Hypothalamus (tissue), 51 donors: ENCODE measurements around the gene CECR2.

Source experiments
- DNase-seq, 51 donors: peaks; one replicate each; lab custom pipeline; 2025; lab: John Stamatoyannopoulos, UW

Gene CECR2

DNA sequence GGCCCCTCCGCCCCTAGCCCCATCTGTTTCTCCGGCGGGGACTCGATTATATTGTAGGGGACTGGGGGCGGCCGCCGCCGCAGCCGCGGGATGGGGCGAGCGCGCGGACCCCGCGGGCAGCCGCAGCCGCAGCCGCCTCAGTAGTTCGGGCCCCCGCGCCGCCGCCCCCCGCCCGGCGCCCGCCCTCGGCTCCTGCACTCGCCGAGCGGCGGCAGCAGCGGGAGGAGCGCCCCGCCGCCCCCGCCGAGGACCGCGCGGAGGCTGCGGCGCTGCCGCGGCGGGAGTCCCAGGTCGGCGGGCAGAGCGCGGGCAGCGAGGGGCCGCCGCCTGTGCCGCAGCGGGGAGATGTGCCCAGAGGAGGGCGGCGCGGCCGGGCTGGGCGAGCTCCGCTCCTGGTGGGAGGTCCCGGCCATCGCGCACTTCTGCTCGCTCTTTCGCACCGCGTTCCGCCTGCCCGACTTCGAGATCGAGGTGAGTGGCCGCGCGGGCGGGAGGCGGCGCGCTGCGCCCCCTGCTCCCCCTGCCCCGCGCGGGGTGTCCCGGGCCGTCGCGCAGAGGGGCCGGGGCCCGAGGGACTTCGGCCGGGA is at the start of gene CECR2:
TSS of gene CECR2 (plus strand) at position 22 of the 587 bp plus-strand sequence. CDS start at position 346, 324 bp downstream.
- peak in 30 of 51 donors; percentile 18 to 83 (median 48) for DNase-seq

GRCh38 chr22:17319546-17319945 is 49.7 kb upstream of the CECR2 start:
- DNase-seq, result no peak

DNA sequence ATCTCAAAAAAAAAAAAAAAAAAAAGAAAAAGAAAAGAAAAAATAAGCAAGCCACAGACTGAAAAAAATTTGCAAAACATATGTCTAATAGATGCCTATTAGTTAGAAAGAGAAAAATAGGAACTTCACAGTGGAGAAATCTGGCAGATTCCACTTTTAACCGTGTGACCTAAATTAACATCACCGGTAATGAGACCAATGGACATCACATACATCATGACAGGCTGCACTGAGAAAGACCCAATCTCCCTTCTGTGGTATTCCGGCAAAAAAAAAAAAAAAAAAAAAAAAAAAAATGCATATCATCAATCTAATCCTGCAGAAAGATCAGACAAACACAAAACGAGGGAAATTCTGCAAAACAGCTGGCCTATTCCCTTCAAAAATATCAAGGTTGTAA is 46.7 kb upstream of the CECR2 start:
- no peak for DNase-seq

- DNase-seq, result no peak
These were observed 37.6 kb upstream of the CECR2 start for GRCh38 chr22:17331690-17332089.

DNA sequence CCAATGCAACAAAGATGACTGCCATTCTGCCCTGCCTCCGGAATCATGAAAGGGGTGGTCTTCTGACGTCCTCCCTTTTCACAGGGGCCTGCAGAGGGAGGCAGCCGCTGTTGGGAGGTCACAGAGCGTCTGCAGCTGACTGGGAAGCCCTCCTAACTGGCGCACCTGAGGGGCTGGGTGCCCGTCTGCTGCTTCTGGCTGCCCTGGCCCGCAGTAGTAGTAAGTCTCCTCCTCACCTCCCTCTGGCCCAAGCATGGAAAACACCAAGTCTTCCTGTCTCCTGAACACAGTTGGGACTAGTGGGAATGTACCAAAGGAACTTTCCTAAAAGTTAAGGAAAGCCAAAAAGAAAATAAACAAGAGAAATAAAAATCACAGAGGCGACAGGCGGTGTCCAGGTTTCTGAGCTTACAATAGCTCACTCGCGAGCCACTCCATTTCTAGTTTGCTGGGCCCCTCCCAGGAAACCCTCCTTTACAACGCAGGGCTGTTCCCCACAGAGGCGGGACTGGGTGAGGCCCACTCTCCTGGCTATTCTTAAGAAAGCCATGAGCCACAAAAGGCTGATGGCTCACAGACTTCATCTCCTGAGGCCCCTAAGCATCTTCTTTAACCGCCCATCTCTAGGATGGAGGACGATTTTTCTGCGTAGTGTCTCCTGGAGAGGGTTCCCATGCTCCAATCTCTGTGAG is 37.0 kb upstream of the CECR2 start:
- DNase-seq, result no peak

DNA sequence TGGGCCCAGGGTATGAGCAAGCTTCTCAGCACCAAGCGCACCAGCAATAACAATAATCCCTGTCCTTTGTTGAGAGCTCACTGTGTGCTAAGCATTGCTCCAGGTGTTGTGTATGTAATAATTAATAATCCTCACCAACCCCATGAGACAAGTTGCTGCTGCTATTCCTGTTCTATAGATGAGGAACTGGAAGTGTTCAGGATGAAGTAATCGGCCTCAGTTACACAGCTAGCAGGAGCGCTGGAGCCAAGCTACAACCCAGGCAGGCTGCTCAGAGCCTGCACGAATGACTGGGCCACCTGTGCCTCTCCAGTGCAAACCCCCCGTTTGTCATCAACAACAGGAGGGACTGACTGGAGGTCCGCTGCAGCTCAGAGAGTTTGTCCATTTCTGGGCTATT is 35.2 kb upstream of the CECR2 start:
- no peak for DNase-seq

DNA sequence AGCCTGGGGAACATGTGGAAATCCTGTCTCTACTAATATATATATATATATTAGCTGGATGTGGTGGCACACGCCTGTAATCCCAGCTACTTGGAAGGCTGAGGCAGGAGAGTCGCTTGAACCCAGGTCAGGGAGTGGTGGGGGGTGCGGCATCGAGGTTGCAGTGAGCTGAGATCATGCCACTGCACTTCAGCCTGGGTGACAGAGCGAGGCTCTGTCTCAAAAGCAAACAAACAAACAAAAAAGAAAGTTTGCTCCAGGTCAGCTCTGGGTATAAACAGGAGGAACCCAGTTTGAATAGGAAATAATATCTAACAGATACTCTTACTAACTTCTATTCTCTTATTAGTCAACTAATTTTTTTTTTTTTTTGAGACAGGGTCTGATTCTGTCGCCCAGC is 34.3 kb upstream of the CECR2 start:
- DNase-seq, result no peak

GRCh38 chr22:17336061-17336460 is 33.2 kb upstream of the CECR2 start:
- no peak for DNase-seq

GRCh38 chr22:17337639-17338038 is 31.6 kb upstream of the CECR2 start:
- no peak for DNase-seq

GRCh38 chr22:17339095-17339693 is 30.1 kb upstream of the CECR2 start:
- no peak for DNase-seq

DNA sequence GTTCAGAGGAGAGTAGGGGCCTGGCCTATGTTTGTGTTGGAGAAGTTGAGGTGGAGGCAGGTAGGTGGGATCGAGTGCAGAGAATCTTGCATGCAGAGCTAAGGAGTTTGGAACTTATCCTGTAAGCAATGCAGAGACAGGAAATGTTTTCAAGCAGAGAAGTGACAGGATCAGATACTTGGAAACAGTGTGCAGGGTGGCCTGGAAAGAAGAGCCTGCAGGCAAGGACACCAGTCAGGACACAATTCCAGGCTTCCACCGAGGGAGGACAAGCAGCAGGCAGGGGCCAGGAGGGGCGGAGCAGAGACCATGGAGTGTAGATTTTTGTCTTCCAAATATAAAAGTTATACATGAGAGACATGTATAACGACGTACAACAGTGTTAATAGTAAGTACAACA is 26.9 kb upstream of the CECR2 start:
- DNase-seq, result no peak

- no peak for DNase-seq
These were observed 25.5 kb upstream of the CECR2 start for GRCh38 chr22:17343766-17344165.

DNA sequence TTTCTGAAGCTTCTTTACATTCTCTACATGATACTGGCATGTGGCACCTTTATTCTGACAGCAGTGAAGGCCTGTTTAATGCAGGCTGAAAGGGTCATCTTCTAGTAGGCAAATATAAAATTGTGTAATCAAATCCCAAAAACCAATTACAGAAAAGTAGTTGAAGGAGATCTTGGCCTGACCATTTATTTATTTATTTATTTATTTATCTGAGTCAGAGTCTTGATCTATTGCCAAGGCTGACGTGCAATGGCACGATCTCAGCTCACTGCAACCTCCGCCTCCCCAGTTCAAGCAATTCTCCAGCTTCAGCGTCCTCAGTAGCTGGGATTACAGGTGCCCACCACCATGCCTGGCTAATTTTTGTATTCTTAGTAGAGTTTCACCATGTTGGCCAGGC is 22.7 kb upstream of the CECR2 start:
- no peak for DNase-seq

DNA sequence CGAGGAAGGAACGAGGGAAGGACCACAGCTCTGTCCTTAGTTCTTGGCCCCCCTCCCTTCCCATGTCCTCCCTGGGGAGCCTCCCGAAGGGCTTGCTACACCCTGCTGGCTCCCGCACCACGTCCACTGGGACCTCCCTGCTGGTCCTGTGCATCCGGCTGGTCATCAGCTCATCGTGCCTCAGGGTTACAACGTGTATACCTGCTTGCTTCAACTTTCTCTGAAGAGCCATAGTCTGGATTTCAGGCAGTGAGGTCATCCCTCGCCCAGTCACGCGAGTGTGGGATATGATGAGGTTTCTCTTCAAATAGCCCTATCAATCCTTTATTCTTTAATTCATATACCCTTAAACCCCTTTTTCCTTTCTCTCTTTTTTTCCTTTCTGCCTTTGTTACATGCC is 21.5 kb upstream of the CECR2 start:
- no peak for DNase-seq

DNA sequence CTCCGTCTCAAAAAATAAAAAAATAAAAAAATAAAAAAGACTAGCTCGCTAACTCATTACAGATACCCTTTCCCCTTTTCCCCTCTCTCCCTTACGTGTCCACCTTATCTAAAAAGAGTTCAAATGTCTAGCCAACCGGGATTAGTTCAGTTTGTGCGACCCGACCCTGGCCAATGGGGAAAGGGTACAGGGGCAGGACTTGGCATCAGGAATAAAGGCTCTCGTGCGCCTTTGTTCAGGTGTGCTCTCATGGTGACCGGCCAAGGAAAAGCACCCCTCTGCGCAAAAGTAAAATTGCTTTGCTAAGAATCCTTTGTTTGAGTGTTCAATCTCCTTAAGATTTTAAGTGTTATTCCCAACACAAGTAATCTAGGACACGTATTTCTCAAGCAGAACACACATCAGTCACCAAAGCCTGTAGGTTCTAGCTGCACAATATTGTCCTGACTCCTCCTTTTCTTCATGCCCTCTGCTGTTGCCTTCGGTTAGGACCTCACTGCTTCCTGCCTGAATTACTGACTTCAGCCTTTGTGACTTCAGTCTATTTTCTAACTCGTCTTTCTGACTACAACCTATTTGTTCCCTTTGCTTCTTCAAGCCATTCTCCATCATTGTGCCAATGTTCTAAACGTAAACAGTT is 20.7 kb upstream of the CECR2 start:
- no peak for DNase-seq

DNA sequence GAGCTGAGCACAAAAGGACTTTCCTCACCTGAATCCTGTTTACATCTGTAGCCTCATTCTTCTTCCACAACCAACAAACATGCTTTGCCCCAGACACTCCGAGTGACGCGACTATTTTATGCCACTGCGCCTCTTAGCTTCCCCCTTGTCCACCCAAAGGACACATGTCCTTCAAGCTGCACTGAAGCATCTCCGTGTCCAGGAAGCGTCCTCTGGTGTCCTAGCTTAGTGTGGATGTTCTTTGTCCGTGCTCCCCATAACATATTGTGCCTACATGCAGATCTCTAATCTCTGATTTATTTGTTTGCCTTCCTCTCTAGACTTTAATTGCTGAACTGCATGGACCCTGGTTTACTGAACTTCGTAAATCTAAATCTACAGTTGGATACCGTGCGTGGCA is 20.1 kb upstream of the CECR2 start:
- no peak for DNase-seq

GRCh38 chr22:17350292-17350691 is 19.0 kb upstream of the CECR2 start:
- no peak for DNase-seq

DNA sequence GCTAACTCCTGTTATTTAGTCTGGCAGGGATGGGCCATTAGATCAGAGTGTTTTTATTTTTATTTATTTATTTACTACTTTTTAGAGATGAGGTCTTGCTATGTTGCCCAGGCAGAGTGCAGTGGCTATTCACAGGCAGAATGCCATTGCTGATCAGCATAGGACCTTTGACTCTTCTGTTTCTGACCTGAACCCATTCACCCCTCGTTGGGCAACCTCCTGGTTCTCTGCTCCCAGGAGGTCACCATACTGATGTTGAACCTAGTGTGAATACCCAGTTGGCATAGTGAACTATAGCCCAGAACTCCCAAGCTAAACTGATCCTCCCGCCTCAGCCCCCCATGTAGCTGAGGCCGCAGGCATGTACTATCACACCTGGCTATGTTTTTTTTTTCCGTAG is 16.5 kb upstream of the CECR2 start:
- DNase-seq, result no peak

DNA sequence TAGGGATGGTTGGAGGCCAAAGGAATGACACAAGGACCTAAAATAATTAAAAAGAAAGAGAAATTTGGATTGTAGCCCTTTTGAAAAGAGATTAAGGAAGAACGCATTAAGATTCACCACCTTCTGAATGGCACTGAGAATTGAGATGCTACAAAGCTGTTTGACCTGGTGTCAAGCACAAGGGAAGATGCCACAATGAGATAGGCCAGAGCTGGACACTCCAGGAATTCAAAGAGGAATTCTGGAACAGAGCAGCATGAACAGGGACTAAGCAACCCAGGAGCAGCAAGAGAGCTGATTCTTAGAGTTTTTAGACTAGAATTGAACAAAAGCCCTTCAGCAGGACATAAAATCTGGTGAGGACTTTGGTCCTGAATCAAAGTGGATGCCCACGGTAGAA is 11.6 kb upstream of the CECR2 start:
- DNase-seq, result no peak

DNA sequence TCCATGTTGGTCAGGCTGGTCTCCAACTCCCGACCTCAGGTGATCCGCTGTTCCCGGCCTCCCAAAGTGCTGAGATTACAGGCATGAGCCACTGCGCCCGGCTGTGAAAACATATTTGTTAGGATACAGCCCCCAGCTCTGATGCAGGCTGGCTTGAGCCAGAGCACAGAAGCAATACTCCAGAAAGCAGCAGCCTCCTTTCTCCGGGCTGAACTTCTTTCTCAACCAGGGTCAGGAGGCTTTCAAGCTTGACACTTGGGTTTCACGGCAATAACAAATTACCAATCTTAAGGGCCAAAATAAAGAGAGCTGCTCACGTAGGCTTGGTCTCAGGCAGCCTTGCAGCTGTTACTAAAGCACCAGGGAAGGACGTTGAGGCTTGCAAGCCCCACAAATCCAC is 10.8 kb upstream of the CECR2 start:
- DNase-seq, result no peak

- no peak for DNase-seq
These were observed 9.8 kb upstream of the CECR2 start for GRCh38 chr22:17359501-17359900.

GRCh38 chr22:17366329-17366728 is 2.9 kb upstream of the CECR2 start:
- DNase-seq, result no peak
